ENCODE measurements around the gene EPB41L2. TPM values are rescaled to one million over a fixed set of nuclear protein-coding genes. Genes with fewer than 3 reads are reported as not detected.

The EPB41L2 gene
- total RNA-seq, 1 experiment from 2014 or later = 74.8 TPM

- DNase-seq (ENCODE audit: low read depth, low spot score) (no peak), ATAC-seq (no peak)
- POLR2A ChIA-PET = no interaction called here
- RAD21 ChIA-PET (ENCODE audit: low non-redundant PET in 1 of 2, low total read pairs in 2 of 2, uncharacterized antibody in 2 of 2, unreplicated experiment in 2 of 2) = no interaction called here
- Histone ChIP-seq H3K27ac (ENCODE audit: low read depth, low read length) (no peak overlapping the region), H3K4me1 (ENCODE audit: control insufficient read depth in 1 of 2, insufficient read depth in 2 of 2, low read length in 2 of 2) (no peaks in the 10 kb centered on the region), H3K9ac (ENCODE audit: low read length) (no peak overlapping the region), H3K9me2 (ENCODE audit: insufficient read depth) (no peaks in the 10 kb centered on the region), H3K79me2 (ENCODE audit: insufficient read depth, low read length) (peaks cover 45% of the 10 kb centered on the region), H3K9me3 (ENCODE audit: control insufficient read depth in 1 of 2, insufficient read depth in 1 of 2, low read depth in 1 of 2, low read length in 2 of 2) (peaks cover 6 to 11% of the 10 kb centered on the region in 2 experiments; a peak in 2 of 4 replicates), H3K4me3 (replicated peaks in 1 of 2; ENCODE audit: low read depth in 1 of 2, low read length in 2 of 2) (no peak overlapping the region), H4K20me1 (ENCODE audit: insufficient read depth) (no peaks in the 10 kb centered on the region), H2AFZ (ENCODE audit: low read depth, low read length, poor library complexity, severe bottlenecking) (no peak overlapping the region), H3K36me3 (ENCODE audit: control insufficient read depth in 1 of 2, insufficient read depth in 2 of 2, low read length in 2 of 2) (no peaks in the 10 kb centered on the region), H3K27me3 (ENCODE audit: insufficient read depth, low read length) (no peaks in the 10 kb centered on the region), H3K4me2 (ENCODE audit: low read length) (no peak overlapping the region)
- BruUV-seq (replicated peaks) = no TSS peak
- CTCF ChIA-PET = no interaction called here
- intact Hi-C loops (cut with micrococcal nuclease) = no loop called here
- TF ChIP-seq ZBTB33 (IDR thresholded peaks at IDR 0.05; ENCODE audit: extremely low read depth, insufficient replicate concordance, low read length) = no peak
- TF ChIP-seq MAX (IDR thresholded peaks at IDR 0.05) = no peak
- no peak for TF ChIP-seq ELF1 (IDR thresholded peaks at IDR 0.05; ENCODE audit: borderline replicate concordance, low read depth)
- TF ChIP-seq JUND (IDR thresholded peaks at IDR 0.05) = no peak
- no peak for TF ChIP-seq EZH2 (IDR thresholded peaks at IDR 0.05)
- no peak for TF ChIP-seq ZFX (IDR thresholded peaks at IDR 0.05)
- no peak for TF ChIP-seq POLR2AphosphoS5 (IDR thresholded peaks at IDR 0.05; ENCODE audit: low read depth, low read length)
- no peak for TF ChIP-seq ZNF274 (IDR thresholded peaks at IDR 0.05; ENCODE audit: low read depth, low read length)
Observed at GRCh38 chr6:131003488-131004386, 59.3 kb downstream of the EPB41L2 start.
